ENCODE measurements around the gene PANX1. TPM values are rescaled to one million over a fixed set of nuclear protein-coding genes. Genes with fewer than 3 reads are reported as not detected.

PANX1 gene
- total and polyA plus RNA-seq, 10 of the 15 experiments (the other 5 are each of a cell fraction or from before 2014, with no cell fraction given) = 3.3 to 18.7 (median 14.4) TPM

- H3K4me3 ChIP-seq = no peak overlapping the region
- TF ChIP-seq ZBTB33 (IDR thresholded peaks at IDR 0.05) (no peak), JUNB (IDR thresholded peaks at IDR 0.05) (no peak), CEBPB (IDR thresholded peaks at IDR 0.05; ENCODE audit: borderline replicate concordance in 1 of 2, low read depth in 2 of 2, low read length in 2 of 2) (no peak), ZSCAN29 (IDR thresholded peaks at IDR 0.05) (no peak), SP1 (IDR thresholded peaks at IDR 0.05; ENCODE audit: low read depth, low read length) (no peak), HDGF (IDR thresholded peaks at IDR 0.05) (no peak), WRNIP1 (IDR thresholded peaks at IDR 0.05; ENCODE audit: borderline replicate concordance, low read depth, low read length) (no peak), IRF5 (IDR thresholded peaks at IDR 0.05; ENCODE audit: borderline replicate concordance) (no peak), STAT3 (IDR thresholded peaks at IDR 0.05; ENCODE audit: low read depth, low read length) (no peak), NFYB (IDR thresholded peaks at IDR 0.05; ENCODE audit: insufficient read depth, low read depth, low read length) (no peak), NR2C1 (IDR thresholded peaks at IDR 0.05) (no peak), KLF5 (IDR thresholded peaks at IDR 0.05; ENCODE audit: partially characterized antibody) (no peak), RFX5 (IDR thresholded peaks at IDR 0.05; ENCODE audit: low read depth, low read length) (no peak), ZNF622 (IDR thresholded peaks at IDR 0.05) (no peak), JUND (IDR thresholded peaks at IDR 0.05; ENCODE audit: low read depth, low read length) (no peak), ZNF687 (IDR thresholded peaks at IDR 0.05) (no peak), ETV6 (conservative IDR thresholded peaks at IDR 0.05 in 1 of 2, IDR thresholded peaks at IDR 0.05 in 1 of 2; ENCODE audit: borderline replicate concordance in 1 of 2, low read depth in 1 of 2) (no peak)
- ChIA-PET CTCF (no interaction called here), RAD21 (ENCODE audit: unreplicated experiment) (no interaction called here), SMC1A (ENCODE audit: uncharacterized antibody, unreplicated experiment) (no interaction called here), POLR2A (no interaction called here)
- BruUV-seq (replicated peaks) = no TSS peak
- FAIRE-seq (no peak), ATAC-seq (no peak), DNase-seq (ENCODE audit: low read depth, low spot score) (no peak)
- H3K4me2 ChIP-seq (ENCODE audit: control insufficient read depth, insufficient read depth) = no peak overlapping the region
- no peak overlapping the region for H3K9ac ChIP-seq (ENCODE audit: control insufficient read depth, insufficient read depth, low read length)
- no peaks in the 10 kb centered on the region for H4K20me1 ChIP-seq (ENCODE audit: control insufficient read depth, insufficient read depth)
- H3K79me2 ChIP-seq (ENCODE audit: control insufficient read depth, insufficient read depth, low read length) = no peaks in the 10 kb centered on the region
- H2AFZ ChIP-seq (ENCODE audit: control insufficient read depth, low read depth, low read length) = no peak overlapping the region
- intact Hi-C loops (cut with micrococcal nuclease; ENCODE audit: unreplicated experiment) = no loop called here
- H3K9me3 ChIP-seq (replicated peaks; ENCODE audit: control insufficient read depth, insufficient read depth, low read length) = no peaks in the 10 kb centered on the region
- no peaks in the 10 kb centered on the region for H3K36me3 ChIP-seq (ENCODE audit: control insufficient read depth in 2 of 2, insufficient read depth in 2 of 2, low read length in 1 of 2)
- no peaks in the 10 kb centered on the region; the same call in 1 of the 2 replicates for H3K4me1 ChIP-seq (ENCODE audit: control insufficient read depth, insufficient read depth, low read length)
- no peak overlapping the region for H3K27ac ChIP-seq (ENCODE audit: control insufficient read depth, insufficient read depth)
- H3K27me3 ChIP-seq (replicated peaks in 1 of 2; ENCODE audit: control insufficient read depth in 2 of 2, insufficient read depth in 2 of 2, low read length in 1 of 2) = no peaks in the 10 kb centered on the region
- in situ Hi-C loops (cut with MboI) = no loop called here
Measured at GRCh38 chr11:94117871-94118270, 10.8 kb upstream of the PANX1 start.
